SIG-M5 treated with dmso at 0.1 percent for 504 hours (cell line): Measurements from ENCODE around the gene GRK6.
A peak's percentile ranks its signal among the peaks of the same experiment; 100 is the strongest.

ENCODE experiments used
- DNase-seq: peaks from one replicate; lab custom pipeline; 2025; ENCODE audit not compliant: unreplicated experiment; lab: John Stamatoyannopoulos, UW

GRK6 gene

GRCh38 chr5:177438468-177438867 lies 12.0 kb downstream of the GRK6 start:
- no peak for DNase-seq

GRCh38 chr5:177439518-177440053 lies 13.1 kb downstream of the GRK6 start:
- DNase-seq, result no peak

GRCh38 chr5:177440211-177440989 lies 13.9 kb downstream of the GRK6 start:
- no peak for DNase-seq

- no peak for DNase-seq
Observed at GRCh38 chr5:177440990-177441780, 14.7 kb downstream of the GRK6 start.

- DNase-seq, result no peak
Observed at GRCh38 chr5:177442066-177442826, 15.8 kb downstream of the GRK6 start.

- no peak for DNase-seq
Observed at GRCh38 chr5:177443144-177443983, 16.9 kb downstream of the GRK6 start.

GRCh38 chr5:177444106-177445051 lies 17.9 kb downstream of the GRK6 start:
- DNase-seq, result no peak

- DNase-seq, result peak; percentile 59
Observed at GRCh38 chr5:177445052-177445916, 18.8 kb downstream of the GRK6 start.

- DNase-seq, result no peak
Observed at GRCh38 chr5:177445917-177446199, 19.4 kb downstream of the GRK6 start.

- peak; percentile 70 for DNase-seq
Observed at GRCh38 chr5:177446200-177447065, 20.0 kb downstream of the GRK6 start, which contains the start of gene PRR7. TSS of gene PRR7 (plus strand) at chr5:177446814. CDS start at chr5:177455068, 8,254 bp downstream.

- peak; percentile 60 for DNase-seq
Observed at GRCh38 chr5:177447066-177447610, 20.7 kb downstream of the GRK6 start.

- DNase-seq, result peak; percentile 30
Observed at GRCh38 chr5:177447611-177448243, 21.3 kb downstream of the GRK6 start.

GRCh38 chr5:177448244-177448950 lies 21.9 kb downstream of the GRK6 start:
- no peak for DNase-seq

- DNase-seq, result no peak
Observed at GRCh38 chr5:177449140-177450061, 22.9 kb downstream of the GRK6 start.
